Measurements from ENCODE around the gene TOP3B.

The TOP3B gene

DNA sequence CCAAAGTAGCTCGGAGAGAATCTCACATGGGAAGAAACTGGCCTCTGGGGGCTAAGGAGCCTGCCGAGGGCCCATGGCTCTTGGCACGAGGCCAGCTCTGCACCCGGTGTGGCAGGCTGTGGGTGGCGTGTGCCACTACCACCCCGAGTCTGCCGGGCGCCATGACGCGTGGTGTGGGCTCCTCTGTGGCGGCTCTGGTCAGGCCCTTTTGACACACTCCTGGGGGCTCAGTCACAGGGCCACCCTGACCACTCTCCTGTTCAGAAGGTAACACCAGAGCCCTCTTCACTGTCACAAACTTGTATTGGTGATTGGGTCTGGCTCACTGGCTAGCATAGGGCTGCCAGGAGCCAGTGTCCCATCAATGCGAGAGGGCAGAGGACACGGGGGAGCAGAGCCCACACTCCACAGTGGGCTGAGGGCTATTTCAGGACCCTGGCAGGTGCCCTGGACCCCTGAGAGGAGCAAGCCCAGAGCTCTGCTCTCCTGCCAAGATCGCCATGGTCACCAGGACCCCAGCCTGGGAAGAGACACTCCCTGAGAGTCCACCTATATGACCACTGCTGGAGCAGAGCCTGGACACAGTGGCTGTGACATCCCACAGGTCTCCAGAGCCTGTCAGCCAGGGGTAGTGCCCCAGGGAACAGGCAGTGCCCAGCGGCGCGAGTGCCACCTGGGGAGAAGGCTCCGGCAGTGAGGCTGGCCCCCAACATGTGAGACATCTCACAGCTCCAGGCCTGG is 21.3 kb downstream of the TOP3B start:
- peaks cover 68% of the 10 kb centered on the region for H3K36me3 ChIP-seq (ENCODE audit: control insufficient read depth, low read length)
- no peaks in the 10 kb centered on the region for H3K27me3 ChIP-seq (ENCODE audit: control insufficient read depth, low read length)
- no peak overlapping the region for H3K4me3 ChIP-seq (ENCODE audit: low read length)
- H3K9me2 ChIP-seq (replicated peaks; ENCODE audit: control insufficient read depth, low read length): no peaks in the 10 kb centered on the region
- no peaks in the 10 kb centered on the region for H3K79me2 ChIP-seq (ENCODE audit: control insufficient read depth, low read length)
- H3K4me1 ChIP-seq (ENCODE audit: control insufficient read depth, low read length): no peaks in the 10 kb centered on the region
- TF ChIP-seq, protein P1, sequence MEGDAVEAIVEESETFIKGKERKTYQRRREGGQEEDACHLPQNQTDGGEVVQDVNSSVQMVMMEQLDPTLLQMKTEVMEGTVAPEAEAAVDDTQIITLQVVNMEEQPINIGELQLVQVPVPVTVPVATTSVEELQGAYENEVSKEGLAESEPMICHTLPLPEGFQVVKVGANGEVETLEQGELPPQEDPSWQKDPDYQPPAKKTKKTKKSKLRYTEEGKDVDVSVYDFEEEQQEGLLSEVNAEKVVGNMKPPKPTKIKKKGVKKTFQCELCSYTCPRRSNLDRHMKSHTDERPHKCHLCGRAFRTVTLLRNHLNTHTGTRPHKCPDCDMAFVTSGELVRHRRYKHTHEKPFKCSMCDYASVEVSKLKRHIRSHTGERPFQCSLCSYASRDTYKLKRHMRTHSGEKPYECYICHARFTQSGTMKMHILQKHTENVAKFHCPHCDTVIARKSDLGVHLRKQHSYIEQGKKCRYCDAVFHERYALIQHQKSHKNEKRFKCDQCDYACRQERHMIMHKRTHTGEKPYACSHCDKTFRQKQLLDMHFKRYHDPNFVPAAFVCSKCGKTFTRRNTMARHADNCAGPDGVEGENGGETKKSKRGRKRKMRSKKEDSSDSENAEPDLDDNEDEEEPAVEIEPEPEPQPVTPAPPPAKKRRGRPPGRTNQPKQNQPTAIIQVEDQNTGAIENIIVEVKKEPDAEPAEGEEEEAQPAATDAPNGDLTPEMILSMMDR (IDR thresholded peaks at IDR 0.05; ENCODE audit: low read depth, low read length, poor library complexity, severe bottlenecking): no peak
- no peak for TF ChIP-seq EZH2phosphoT487 (IDR thresholded peaks at IDR 0.05; ENCODE audit: borderline replicate concordance, low read length)
- H3K4me2 ChIP-seq (ENCODE audit: low read length): no peak overlapping the region
- no peaks in the 10 kb centered on the region for H3K9me3 ChIP-seq (ENCODE audit: control insufficient read depth, insufficient read depth, low read length)
- H3F3A ChIP-seq (ENCODE audit: control insufficient read depth, insufficient read depth): no peaks in the 10 kb centered on the region
- no peaks in the 10 kb centered on the region for H4K20me1 ChIP-seq (ENCODE audit: control insufficient read depth, insufficient read depth, low read depth, low read length)
- H3K27ac ChIP-seq (ENCODE audit: low read depth, low read length): no peak overlapping the region

DNA sequence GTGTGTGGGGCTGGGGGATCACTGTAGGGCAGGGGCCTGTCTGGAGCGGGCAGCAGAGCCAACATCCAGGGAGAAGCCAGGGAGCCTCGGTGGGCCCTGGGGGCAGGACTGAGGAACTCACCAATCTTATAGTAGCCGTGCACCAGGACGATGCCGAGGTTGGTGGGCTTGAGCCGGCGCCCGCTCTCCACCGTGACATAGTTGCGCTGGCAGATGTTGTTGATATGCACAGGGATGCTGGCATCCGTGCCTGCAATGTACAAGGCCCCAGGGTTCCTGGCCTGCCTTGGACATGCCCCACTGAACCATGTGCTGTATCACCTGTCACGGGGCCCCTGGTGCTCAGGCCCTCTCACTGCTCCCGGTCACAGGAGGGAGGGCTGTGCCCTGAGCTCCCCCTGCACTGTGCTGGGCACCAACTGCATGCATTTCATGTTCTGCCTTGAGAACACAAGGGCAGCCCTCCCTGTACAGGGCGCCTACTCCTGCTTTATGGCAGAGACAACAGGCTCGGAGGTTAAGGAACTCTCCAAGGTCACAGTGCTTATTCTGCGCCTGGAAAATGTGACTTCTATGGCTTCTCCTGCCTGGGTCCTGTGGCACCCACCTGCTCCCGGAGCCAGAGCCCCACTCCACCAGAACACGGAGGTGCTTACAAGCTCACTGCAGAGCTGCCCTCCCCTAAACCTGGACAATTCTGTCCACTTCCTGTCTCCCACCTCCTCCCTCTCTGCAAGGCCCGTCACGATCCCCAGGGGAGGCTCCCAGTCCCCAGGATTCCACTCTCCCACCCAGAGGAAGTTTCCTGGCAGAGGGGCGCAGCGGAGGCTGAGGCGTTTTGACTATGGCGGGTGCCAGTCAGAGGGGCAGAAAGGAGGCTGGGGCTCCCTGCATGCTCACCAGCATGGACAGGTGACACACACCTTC is 22.1 kb downstream of the TOP3B start:
- Histone ChIP-seq H3K9me3 (ENCODE audit: control insufficient read depth, insufficient read depth, low read length) (no peaks in the 10 kb centered on the region), H3K4me3 (ENCODE audit: low read length) (no peak overlapping the region), H3K36me3 (ENCODE audit: control insufficient read depth, low read length) (peaks cover 62% of the 10 kb centered on the region), H3K79me2 (ENCODE audit: control insufficient read depth, low read length) (no peaks in the 10 kb centered on the region), H3K9me2 (replicated peaks; ENCODE audit: control insufficient read depth, low read length) (no peaks in the 10 kb centered on the region), H3K27ac (ENCODE audit: low read depth, low read length) (no peak overlapping the region), H3K27me3 (ENCODE audit: control insufficient read depth, low read length) (no peaks in the 10 kb centered on the region), H3F3A (ENCODE audit: control insufficient read depth, insufficient read depth) (no peaks in the 10 kb centered on the region), H4K20me1 (ENCODE audit: control insufficient read depth, insufficient read depth, low read depth, low read length) (no peaks in the 10 kb centered on the region), H3K4me2 (ENCODE audit: low read length) (no peak overlapping the region), H3K4me1 (ENCODE audit: control insufficient read depth, low read length) (no peaks in the 10 kb centered on the region)
- TF ChIP-seq, protein P1 (IDR thresholded peaks at IDR 0.05; ENCODE audit: low read depth, low read length, poor library complexity, severe bottlenecking): no peak
- TF ChIP-seq EZH2phosphoT487 (IDR thresholded peaks at IDR 0.05; ENCODE audit: borderline replicate concordance, low read length): no peak

DNA sequence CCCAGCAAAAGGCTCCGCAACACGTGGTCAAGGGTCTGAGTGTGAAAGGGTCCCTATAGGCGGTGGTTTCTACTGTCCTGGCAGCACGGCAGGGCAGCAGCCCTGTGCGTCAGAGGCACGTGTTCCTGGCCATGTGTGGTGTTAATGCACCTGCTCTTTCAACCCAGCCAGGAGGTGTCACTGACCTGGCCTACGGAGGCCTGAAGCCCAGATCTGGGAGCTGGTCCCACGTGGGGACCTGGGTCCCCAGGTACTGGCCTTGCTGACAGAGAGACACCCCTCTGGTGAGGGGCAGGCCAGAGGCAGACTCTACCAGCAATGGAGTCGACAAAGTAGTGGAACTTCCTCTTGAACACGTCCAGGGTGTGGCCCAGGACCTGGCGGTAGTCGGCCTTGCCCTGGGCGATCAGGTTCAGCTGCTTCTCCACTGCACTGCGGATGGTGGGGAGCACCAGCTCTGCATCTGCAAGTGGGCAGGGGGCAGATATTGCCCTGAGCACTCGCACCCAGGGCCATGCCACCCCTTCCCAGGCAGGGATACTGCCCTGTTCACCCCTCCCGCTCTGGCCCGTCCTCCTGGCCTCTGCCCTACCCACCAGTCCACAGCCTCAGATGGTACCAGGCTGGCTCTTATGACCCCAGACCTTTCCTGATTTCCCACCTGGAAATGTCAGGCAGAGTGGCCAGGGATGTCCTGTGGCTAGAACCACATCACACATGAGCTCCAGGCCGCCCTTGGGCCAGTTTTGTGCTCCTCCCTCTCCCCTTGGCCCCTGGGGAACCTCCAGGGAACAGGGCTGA is 23.1 kb downstream of the TOP3B start:
- no peak for TF ChIP-seq EZH2phosphoT487 (IDR thresholded peaks at IDR 0.05; ENCODE audit: borderline replicate concordance, low read length)
- TF ChIP-seq, protein P1 (IDR thresholded peaks at IDR 0.05; ENCODE audit: low read depth, low read length, poor library complexity, severe bottlenecking): no peak

More for the DNA sequence above, 23.1 kb downstream of the TOP3B start:
- no peaks in the 10 kb centered on the region for H4K20me1 ChIP-seq (ENCODE audit: control insufficient read depth, insufficient read depth, low read depth, low read length)
- no peaks in the 10 kb centered on the region for H3K9me2 ChIP-seq (replicated peaks; ENCODE audit: control insufficient read depth, low read length)
- H3K27me3 ChIP-seq (ENCODE audit: control insufficient read depth, low read length): no peaks in the 10 kb centered on the region
- no peaks in the 10 kb centered on the region for H3K9me3 ChIP-seq (ENCODE audit: control insufficient read depth, insufficient read depth, low read length)
- H3K36me3 ChIP-seq (ENCODE audit: control insufficient read depth, low read length): peaks cover 54% of the 10 kb centered on the region
- H3K4me2 ChIP-seq (ENCODE audit: low read length): no peak overlapping the region
- H3K4me3 ChIP-seq (ENCODE audit: low read length): no peak overlapping the region
- no peak overlapping the region for H3K27ac ChIP-seq (ENCODE audit: low read depth, low read length)
- no peaks in the 10 kb centered on the region for H3K4me1 ChIP-seq (ENCODE audit: control insufficient read depth, low read length)
- H3K79me2 ChIP-seq (ENCODE audit: control insufficient read depth, low read length): no peaks in the 10 kb centered on the region
- no peaks in the 10 kb centered on the region for H3F3A ChIP-seq (ENCODE audit: control insufficient read depth, insufficient read depth)

Data from DOHH2 (cell line).